Smooth muscle cell (in vitro differentiated cells): ENCODE data around the gene YJEFN3. TPM values are rescaled to one million over a fixed set of nuclear protein-coding genes. Genes with fewer than 3 reads are reported as not detected.

Source experiments
- DNase-seq: peaks from one replicate; lab custom pipeline; 2025; ENCODE audit not compliant: unreplicated experiment; lab: John Stamatoyannopoulos, UW
- H2AFZ ChIP-seq: fragments of 200-600 bp; sonication (generic); 2 replicates; pipeline ENCODE4 v1.6.0; 2016; ENCODE audit warnings: antibody characterized with exemption, low read depth, mild to moderate bottlenecking
- H3F3A ChIP-seq: fragments of 200-600 bp; sonication (generic); 2 replicates; pipeline ENCODE4 v1.6.0; 2017; ENCODE audit warnings: antibody characterized with exemption, low read depth
- H3K27ac ChIP-seq: fragments of 200-600 bp; sonication (generic); 2 replicates; pipeline ENCODE4 v1.5.1; 2016; ENCODE audit warnings: low read depth, mild to moderate bottlenecking
- H3K27me3 ChIP-seq: fragments of 200-600 bp; sonication (generic); 2 replicates; pipeline ENCODE4 v1.6.1; 2016; ENCODE audit warnings: low read depth, mild to moderate bottlenecking
- H3K36me3 ChIP-seq: fragments of 200-600 bp; sonication (generic); 2 replicates; pipeline ENCODE4 v1.5.1; 2016; ENCODE audit warnings: low read depth
- H3K4me1 ChIP-seq: fragments of 200-600 bp; sonication (generic); 2 replicates; pipeline ENCODE4 v1.5.1; 2016; ENCODE audit warnings: low read depth
- H3K4me2 ChIP-seq: fragments of 200-600 bp; sonication (generic); 2 replicates; pipeline ENCODE4 v1.6.0; 2016; ENCODE audit warnings: mild to moderate bottlenecking
- H3K4me3 ChIP-seq: fragments of 200-600 bp; sonication (generic); 2 replicates; pipeline ENCODE4 v1.5.1; 2016; ENCODE audit warnings: mild to moderate bottlenecking
- H3K79me2 ChIP-seq: fragments of 200-600 bp; sonication (generic); 2 replicates; pipeline ENCODE4 v1.6.0; 2016; ENCODE audit warnings: low read depth, mild to moderate bottlenecking
- H3K9ac ChIP-seq: fragments of 200-600 bp; sonication (generic); 2 replicates; pipeline ENCODE4 v1.6.0; 2016; ENCODE audit warnings: low read depth
- H3K9me3 ChIP-seq: fragments of 200-600 bp; sonication (generic); replicated peaks from 2 replicates; pipeline ENCODE4 v1.5.1; 2016; ENCODE audit warnings: low read depth
- H4K20me1 ChIP-seq: fragments of 200-600 bp; sonication (generic); 2 replicates; pipeline ENCODE4 v1.6.0; 2016; ENCODE audit warnings: low read depth
- WGBS: methylation state at CpG from one replicate; pipeline ENCODE4 v1.1.7; 2016; ENCODE audit warnings: low lambda C conversion rate; 5-methylcytosine and 5-hydroxymethylcytosine counted together
- polyA plus RNA-seq: library from polyadenylated mRNA; unstranded; fragments of >200 nt; fragmentation: Nextera tagmentation; extraction: Ambion mirVana; gene quantifications from 2 replicates; pipeline ENCODE4 v1.2.1, GENCODE V29; 2016
- total RNA-seq: library from RNA; depleted of rRNA; stranded (reverse); fragments of >200 nt; gene quantifications from 2 replicates; pipeline ENCODE4 v1.2.3, GENCODE V29; 2014
- TF ChIP-seq, protein P1 (sequence below): fragments of 200-600 bp; sonication (generic); IDR thresholded peaks from 2 replicates; pipeline ENCODE4 v1.5.1; 2017; ENCODE audit warnings: borderline replicate concordance, mild to moderate bottlenecking, antibody characterized with exemption; ENCODE audit not compliant: insufficient read depth, poor library complexity, severe bottlenecking

YJEFN3 gene
- total and polyA plus RNA-seq, 2 experiments from 2014 or later: 2.2 to 5.8 TPM

DNA sequence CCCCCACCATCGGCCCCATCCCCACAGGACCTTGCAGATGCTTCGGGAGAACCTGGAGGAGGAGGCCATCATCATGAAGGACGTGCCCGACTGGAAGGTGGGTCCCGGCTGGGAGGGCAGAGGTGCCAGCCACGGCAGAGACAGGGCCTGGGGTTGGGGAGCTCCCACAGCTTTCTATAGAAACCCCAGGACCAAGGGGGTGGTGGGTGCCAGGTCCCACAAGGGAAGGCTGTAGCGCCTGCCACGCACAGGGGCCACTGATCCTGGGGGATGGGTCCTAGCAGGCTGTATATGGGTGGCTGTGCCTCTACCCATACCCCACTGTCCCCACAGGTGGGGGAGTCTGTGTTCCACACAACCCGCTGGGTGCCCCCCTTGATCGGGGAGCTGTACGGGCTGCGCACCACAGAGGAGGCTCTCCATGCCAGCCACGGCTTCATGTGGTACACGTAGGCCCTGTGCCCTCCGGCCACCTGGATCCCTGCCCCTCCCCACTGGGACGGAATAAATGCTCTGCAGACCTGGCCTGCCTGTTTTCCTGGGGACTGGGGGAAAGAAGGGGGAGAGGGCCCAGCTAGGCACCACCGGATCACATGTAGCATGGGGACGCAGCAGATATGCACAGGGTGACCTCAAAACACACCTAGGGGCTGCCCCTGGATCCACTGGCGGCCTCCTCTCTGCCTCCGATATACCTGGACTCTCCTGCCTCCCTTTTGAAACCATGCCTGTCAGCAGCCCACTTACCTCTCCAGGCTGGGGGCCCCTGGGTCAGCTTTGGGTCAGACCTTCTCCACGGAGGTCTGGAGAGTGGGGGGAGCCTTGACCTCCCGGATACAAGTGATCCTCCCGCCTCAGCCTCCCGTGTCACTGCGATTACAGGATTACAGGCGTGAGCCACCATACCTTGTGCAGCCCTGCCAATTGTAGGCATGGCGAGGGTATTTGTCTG lies 761 bp upstream of the YJEFN3 start:
- Histone ChIP-seq H3K4me3 (no peak overlapping the region), H3K79me2 (peaks cover 14% of the 10 kb centered on the region), H3F3A (no peaks in the 10 kb centered on the region), H3K27me3 (no peaks in the 10 kb centered on the region), H3K27ac (no peak overlapping the region), H3K9ac (no peak overlapping the region), H4K20me1 (peaks cover 51% of the 10 kb centered on the region), H2AFZ (no peak overlapping the region), H3K4me1 (no peaks in the 10 kb centered on the region), H3K36me3 (no peaks in the 10 kb centered on the region), H3K4me2 (no peak overlapping the region), H3K9me3 (no peaks in the 10 kb centered on the region)
- 95% methylated on average over 25 of the region's 27 CpGs for WGBS
- DNase-seq: no peak
- TF ChIP-seq, protein P1, sequence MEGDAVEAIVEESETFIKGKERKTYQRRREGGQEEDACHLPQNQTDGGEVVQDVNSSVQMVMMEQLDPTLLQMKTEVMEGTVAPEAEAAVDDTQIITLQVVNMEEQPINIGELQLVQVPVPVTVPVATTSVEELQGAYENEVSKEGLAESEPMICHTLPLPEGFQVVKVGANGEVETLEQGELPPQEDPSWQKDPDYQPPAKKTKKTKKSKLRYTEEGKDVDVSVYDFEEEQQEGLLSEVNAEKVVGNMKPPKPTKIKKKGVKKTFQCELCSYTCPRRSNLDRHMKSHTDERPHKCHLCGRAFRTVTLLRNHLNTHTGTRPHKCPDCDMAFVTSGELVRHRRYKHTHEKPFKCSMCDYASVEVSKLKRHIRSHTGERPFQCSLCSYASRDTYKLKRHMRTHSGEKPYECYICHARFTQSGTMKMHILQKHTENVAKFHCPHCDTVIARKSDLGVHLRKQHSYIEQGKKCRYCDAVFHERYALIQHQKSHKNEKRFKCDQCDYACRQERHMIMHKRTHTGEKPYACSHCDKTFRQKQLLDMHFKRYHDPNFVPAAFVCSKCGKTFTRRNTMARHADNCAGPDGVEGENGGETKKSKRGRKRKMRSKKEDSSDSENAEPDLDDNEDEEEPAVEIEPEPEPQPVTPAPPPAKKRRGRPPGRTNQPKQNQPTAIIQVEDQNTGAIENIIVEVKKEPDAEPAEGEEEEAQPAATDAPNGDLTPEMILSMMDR: no peak

DNA sequence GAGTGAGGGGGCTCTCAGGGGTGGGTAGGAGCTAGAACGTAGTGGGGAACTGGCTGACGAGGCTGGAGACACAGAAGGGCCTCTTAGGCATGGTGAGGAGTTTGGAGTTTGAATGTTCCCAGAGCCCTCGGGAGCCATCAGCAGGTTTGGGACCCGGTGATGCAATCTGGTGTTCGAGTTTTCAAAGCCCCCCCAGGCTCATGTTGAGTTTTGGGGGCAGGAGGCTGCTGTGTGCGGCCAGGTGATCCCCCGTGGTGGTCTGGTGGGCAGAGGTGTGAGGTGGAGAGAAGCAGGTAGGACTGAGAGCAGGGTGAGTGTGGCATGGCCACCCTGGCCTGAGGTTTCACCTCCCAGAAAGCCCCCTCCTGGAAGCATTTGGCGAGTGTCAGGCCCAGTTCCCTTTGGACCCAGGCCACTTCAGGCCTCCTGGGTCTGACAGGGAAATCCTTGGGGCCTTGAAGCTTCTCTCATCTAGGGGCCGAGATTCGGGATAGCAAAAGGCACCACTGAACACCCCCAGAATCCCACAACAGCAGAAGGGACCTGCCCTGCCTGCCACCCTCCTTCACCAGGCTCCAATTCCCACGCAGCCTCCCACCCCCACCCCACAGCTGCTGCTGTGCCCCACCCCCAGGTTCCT lies 1.2 kb downstream of the YJEFN3 start:
- no peak for DNase-seq
- Histone ChIP-seq H3K36me3 (no peaks in the 10 kb centered on the region), H3K4me2 (no peak overlapping the region), H3K9me3 (no peaks in the 10 kb centered on the region), H3F3A (no peaks in the 10 kb centered on the region), H3K4me3 (no peak overlapping the region), H3K27me3 (no peaks in the 10 kb centered on the region), H3K27ac (no peak overlapping the region), H3K4me1 (no peaks in the 10 kb centered on the region), H4K20me1 (peaks cover 32% of the 10 kb centered on the region), H3K79me2 (no peaks in the 10 kb centered on the region), H2AFZ (no peak overlapping the region), H3K9ac (no peak overlapping the region)
- WGBS: 92% methylated on average over 10 of the region's 11 CpGs
- TF ChIP-seq, protein P1: no peak

DNA sequence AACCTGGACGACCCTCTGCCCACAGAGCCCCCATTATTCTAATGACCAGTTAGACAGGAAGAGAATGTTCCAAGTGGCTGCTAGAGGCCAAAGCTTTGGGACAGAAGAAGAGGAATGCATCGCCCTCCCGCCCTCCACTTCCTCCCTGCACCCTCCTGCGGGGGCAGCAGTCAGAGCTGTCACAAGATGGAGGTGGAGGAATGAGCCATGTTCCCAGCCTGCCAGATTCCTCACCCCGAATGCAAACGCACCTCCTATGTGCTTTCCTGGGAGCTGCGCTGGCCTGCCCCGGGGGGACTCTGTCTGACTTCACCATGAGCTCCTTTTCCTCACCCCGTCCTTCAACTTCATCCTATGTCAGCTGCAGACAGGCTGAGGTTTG lies 1.7 kb downstream of the YJEFN3 start:
- H3K27me3 ChIP-seq: no peaks in the 10 kb centered on the region
- H2AFZ ChIP-seq: no peak overlapping the region
- DNase-seq: no peak
- H3K79me2 ChIP-seq: no peaks in the 10 kb centered on the region
- H3K4me1 ChIP-seq: no peaks in the 10 kb centered on the region
- H3K9me3 ChIP-seq: no peaks in the 10 kb centered on the region
- WGBS: 75% methylated on average over 8 of the region's 9 CpGs
- no peaks in the 10 kb centered on the region for H3F3A ChIP-seq
- TF ChIP-seq, protein P1: no peak
- no peak overlapping the region for H3K4me3 ChIP-seq
- H3K27ac ChIP-seq: no peak overlapping the region
- H3K4me2 ChIP-seq: no peak overlapping the region
- H3K9ac ChIP-seq: no peak overlapping the region
- peaks cover 26% of the 10 kb centered on the region for H4K20me1 ChIP-seq
- H3K36me3 ChIP-seq: no peaks in the 10 kb centered on the region
